ENCODE data around the gene MAD1L1. TPM values are rescaled to one million over a fixed set of nuclear protein-coding genes. Genes with fewer than 3 reads are reported as not detected.
"Not testable (repeated sequence)": the region's sequence is repeated elsewhere in the genome, so short reads cannot be mapped to it uniquely, and the experiment has no call there.

Gene MAD1L1
- total RNA-seq, 1 donor = 57.9 TPM

DNA sequence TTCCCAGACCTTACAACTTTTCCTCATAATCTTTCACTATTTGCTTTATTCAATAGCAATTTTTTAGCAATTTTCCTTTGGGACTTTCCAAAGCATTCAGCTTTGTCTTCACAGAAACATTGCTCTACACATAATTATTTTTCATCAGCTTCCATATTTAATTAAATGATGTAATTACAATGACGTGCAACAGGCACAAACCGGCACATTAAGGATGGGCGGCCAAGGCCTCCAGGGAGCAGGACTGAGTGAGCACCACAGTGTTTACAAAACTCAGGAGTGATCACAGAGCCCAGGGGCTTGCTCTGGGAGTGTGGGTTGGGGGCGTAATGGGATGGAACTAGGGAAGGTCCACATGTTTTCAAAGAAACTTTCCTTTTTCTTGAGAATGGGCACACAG, 69.8 kb downstream of the MAD1L1 start:
- no peak for DNase-seq (ENCODE audit: low read depth in 2 of 3, low spot score in 2 of 3)

DNA sequence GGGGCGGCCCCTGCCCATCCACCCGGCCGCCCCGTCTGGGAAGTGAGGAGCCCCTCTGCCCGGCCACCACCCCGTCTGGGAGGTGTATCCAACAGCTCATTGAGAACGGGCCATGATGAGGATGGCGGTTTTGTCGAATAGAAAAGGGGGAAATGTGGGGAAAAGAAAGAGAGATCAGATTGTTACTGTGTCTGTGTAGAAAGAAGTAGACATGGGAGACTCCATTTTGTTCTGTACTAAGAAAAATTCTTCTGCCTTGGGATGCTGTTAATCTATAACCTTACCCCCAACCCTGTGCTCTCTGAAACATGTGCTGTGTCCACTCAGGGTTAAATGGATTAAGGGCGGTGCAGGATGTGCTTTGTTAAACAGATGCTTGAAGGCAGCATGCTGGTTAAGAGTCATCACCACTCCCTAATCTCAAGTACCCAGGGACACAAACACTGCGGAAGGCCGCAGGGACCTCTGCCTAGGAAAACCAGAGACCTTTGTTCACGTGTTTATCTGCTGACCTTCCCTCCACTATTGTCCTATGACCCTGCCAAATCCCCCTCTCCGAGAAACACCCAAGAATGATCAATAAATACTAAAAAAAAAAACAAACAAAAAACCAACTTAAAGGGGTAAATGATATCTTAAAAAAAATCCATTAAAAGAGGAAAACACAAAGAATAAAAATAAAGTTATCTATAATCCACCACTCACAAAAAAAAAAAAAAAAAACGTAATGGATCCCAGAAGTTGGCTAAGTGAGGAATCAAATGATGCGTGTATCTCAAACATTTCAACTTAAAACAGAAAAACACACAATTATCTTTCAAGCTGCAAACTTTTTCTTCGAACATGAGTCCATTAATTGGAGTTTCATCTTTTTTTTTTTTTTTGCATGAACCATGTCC, 70.5 kb downstream of the MAD1L1 start:
- DNase-seq (ENCODE audit: low read depth in 2 of 3, low spot score in 2 of 3) = not testable (repeated sequence)

DNA sequence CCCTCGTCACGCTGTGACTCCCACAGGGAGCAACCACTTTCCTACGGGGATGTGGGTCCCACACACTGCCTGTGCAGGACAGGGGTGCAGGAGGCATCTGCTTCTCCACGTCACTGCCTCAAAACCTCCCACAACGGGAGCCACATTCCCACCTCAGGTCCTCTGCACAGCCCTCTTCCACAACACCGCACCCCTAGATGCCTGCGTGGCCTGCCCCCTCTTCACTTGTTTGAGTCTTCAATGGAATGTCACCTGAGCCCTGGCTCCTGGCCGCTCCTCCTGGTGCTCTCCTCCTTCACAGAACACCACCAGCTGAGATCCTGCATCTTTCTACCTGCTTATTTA, 73.6 kb downstream of the MAD1L1 start:
- DNase-seq (ENCODE audit: low read depth in 2 of 3, low spot score in 2 of 3) = no peak

DNA sequence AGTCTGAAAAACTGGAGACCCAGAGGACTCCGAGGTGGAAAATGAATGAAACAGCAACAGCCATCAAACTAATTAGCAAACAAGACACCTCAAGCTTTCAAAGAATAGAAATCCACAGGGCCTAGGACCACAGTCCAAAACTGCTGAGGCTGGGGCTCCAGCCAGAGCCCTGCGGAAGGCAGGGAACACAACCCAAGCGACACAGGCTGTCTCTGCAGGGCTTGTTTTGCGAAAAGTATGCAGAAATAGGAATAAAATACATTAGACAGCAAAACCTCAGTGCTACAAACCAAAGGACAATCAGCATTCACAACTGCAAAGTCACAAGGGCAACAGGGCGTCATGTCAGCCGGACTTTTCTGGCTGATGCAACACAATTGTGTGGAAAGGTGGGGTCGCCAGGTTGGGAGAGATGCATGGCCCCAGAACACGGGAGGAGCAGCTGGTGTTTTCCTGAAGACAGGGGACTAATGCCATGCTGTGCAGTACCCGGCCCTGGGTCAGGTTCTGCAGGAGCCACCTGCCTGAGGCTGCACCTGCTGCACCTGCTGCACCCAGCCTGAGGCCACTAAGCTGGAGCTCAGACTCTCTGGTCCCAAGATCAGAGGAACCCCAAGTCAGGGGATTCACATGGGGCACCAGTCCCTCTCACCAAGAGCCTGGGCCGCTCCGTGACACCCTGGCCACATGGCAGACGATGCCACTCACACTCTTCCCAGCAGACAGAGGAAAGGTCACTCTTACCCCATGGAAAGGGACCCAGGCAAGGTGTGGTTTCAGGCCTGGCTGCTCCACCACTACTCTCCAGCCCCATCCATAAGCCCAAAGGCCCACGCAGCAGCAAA, 74.2 kb downstream of the MAD1L1 start:
- DNase-seq (ENCODE audit: low read depth in 2 of 3, low spot score in 2 of 3) = no peak

DNA sequence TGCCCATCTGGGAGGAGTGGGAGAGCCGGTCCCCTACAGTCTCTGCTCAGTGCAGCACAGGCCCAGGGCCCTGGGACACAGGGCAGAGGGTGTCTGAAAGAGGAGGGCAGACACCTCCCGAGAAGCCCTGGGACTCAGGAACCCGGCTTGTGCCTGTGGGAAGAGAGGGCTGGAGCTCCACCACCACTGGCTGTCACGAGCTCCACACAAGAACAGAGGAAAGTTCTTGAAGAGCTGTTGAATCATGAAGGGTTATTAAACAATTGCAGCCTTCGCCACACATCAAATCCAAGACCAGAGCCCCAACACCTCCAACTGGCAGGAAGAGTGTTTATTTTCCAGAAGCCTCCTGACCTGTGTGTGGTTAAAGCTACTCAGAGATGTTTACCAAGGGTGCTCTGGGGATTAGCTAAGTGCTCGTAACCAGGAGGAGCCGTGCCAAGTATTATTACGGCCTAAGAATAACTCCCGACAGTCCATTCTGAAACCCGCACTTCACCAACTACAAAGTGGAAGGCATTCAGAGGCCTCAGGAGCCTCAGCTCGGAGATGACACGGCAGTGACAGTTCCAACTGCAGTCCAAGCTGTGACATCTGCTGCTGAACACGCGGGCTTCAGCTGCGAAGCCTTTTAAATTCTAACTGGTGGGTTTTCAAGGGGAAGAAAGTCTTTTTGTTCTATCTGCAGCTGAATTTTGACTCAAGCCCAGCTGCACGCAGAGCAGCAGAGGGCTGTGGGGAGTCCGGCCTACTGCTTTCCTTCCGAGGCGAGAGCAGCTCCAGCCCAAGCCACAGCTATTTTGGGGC, 75.1 kb downstream of the MAD1L1 start:
- DNase-seq (ENCODE audit: low read depth in 2 of 3, low spot score in 2 of 3) = no peak

DNA sequence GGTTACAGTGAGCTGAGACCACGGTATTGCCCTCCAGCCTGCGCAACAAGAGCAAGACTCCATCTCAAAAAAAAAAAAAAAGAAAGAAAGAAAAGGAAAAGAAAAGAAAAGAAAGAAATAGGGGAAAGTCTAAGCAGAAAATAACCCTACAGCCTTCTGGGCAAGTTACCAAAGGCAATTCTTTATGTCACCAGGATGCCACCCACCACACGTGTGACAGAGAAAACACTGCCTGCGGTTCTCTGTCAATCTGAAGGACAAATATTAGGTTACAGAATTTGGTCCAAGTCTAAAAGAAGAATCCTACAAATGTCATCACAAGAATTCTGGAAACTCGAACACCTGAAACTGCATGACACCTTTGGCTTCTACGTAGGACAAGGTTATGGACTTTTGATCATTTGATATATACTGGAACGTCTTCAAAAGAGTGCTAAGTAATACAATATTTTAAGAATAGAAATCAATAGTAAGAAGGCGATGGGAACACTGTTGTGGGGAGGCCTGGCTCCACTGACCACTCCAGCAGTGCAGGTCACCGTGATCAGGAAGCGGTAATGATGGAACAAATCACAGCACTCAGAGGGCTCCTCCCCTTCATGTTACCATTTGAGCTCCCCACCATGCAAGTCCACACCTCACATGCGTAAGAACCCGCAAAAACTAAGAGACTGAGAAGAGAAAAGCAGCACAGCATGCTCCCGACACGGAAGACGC, 75.8 kb downstream of the MAD1L1 start:
- no peak for DNase-seq (ENCODE audit: low read depth in 2 of 3, low spot score in 2 of 3)

DNA sequence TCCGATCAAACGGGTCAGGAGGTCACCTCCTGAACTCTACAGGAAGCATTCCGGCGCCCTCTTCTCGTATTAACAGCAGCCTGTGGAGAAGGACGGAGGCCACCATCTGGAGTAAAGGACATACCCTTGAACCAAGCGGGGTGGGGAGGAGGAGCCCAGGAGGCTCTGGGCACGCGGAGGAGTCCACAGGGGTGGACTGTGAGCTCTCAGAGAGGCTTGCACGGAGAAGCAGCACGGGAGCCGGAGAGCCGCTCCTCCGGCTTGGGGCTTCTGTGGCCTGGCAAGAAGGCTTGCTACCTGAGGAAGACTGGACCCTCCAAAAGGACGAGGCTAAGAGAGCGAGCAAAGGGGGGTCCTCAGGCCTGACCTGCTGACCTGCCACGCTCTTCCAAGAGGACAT, 77.9 kb downstream of the MAD1L1 start:
- no peak for DNase-seq (ENCODE audit: low read depth in 2 of 3, low spot score in 2 of 3)

DNA sequence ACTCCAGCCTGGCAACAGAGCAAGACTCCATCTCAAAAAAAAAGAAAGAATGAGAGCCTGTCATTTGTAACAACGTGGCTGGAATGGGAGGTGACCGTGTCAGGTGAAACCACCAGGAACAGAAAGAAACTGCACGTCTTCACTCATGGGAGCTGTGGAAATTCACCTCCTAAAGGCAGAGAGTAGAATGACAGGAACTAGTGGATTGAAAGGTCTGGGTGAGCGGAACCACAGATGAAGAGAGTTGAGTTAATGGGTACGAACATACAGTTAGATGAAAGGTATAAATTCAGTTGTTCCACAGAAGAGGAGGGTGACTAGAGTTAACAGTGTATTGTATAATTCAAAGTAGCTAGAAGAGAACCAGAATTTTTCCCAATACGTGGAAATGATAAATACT, 78.6 kb downstream of the MAD1L1 start:
- DNase-seq (ENCODE audit: low read depth in 2 of 3, low spot score in 2 of 3) = no peak

DNA sequence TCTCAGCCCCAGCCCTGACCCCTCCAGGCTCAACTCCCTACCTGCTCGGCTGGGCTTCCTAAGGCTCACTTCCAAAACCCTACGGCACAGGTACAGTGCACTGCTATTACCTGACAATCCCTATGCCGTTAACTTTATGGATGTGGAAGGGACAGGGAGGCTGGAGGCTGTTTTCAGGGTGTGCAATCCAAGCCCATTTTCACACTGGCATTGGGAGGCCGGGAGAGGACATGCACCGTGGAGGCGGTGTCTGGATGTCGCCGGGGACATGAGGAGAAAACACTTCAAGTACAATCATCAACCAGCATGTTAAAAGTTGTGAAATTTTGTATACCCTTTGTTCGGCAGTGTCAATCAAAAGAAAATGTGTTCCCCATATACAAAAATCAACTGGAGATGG, 80.1 kb downstream of the MAD1L1 start:
- no peak for DNase-seq (ENCODE audit: low read depth in 2 of 3, low spot score in 2 of 3)

DNA sequence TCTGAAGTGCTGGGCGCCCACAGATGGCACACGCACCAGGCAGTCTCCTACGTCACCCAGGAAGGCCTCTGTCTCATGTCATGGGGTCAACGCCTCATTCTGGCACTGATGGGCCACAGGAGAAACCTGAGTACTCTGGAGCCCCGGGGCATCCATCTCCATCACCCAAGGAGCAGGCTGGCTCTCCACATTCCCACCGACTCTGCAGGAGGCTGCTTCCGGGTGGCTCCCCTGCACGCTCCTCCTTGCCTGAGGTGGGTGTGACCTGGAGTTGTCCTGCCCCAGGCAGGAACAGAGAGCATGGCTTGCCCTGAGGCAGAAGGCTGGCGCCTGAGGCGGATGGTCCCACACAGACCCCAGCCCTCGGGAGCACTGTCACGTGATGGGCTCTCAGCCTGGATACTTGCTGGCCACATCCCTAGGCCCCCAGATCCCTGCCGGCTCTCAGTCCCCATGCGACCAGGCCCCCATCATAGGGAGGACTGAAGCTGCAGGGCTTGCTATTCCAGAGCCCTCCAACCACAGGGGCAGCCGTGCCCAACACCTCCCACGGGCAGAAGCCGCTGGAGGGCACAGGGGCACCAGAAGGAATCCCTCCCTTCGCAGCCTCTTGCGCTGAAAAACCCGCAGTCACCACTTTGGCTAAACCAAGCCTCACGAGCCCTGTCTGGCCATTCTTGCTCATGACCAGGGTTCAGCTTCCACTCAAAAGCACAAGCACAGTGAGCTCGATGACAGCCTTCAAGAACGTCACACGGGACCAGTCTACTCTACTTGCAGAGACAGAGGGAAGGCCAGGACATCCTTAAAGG, 80.7 kb downstream of the MAD1L1 start:
- DNase-seq (ENCODE audit: low read depth in 2 of 3, low spot score in 2 of 3) = no peak

DNA sequence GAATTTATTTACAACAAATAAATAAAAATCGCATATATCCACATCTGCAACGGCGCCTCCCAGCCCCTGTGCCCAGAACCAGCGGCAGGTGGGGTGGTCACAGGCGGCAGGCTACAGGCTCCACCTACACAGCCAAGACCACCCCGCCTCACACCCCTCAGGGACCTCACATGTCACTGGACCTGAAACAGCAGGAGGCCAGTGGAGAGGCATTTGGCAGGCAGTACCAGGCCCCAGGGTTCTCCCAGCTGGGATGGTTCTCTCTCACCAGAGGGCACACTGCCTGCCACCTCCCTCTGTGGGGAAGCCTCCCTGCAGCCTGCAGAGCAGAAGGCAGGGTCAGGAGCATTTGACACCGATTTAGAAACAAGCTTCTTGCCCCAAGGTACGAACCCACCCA, 81.5 kb downstream of the MAD1L1 start:
- no peak for DNase-seq (ENCODE audit: low read depth in 2 of 3, low spot score in 2 of 3)

DNA sequence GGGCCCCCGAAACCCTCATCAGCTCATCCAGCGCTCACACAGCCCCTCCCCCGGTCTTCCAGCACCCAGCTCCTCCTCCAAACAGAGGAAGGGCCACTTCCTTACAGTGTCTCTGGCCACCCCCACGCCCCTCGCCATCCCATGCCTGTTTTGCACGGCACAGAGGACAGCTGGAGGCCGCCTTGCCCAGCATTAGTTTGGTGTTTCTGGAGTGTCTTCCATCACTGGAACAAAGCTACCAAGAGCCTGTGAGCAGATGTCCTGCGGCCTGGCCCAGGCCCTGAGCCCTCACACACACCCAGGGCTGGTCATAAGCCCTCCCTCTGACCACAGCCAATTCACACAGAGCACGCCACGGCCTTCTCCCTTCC, 82.3 kb downstream of the MAD1L1 start:
- no peak for DNase-seq (ENCODE audit: low read depth in 2 of 3, low spot score in 2 of 3)

DNA sequence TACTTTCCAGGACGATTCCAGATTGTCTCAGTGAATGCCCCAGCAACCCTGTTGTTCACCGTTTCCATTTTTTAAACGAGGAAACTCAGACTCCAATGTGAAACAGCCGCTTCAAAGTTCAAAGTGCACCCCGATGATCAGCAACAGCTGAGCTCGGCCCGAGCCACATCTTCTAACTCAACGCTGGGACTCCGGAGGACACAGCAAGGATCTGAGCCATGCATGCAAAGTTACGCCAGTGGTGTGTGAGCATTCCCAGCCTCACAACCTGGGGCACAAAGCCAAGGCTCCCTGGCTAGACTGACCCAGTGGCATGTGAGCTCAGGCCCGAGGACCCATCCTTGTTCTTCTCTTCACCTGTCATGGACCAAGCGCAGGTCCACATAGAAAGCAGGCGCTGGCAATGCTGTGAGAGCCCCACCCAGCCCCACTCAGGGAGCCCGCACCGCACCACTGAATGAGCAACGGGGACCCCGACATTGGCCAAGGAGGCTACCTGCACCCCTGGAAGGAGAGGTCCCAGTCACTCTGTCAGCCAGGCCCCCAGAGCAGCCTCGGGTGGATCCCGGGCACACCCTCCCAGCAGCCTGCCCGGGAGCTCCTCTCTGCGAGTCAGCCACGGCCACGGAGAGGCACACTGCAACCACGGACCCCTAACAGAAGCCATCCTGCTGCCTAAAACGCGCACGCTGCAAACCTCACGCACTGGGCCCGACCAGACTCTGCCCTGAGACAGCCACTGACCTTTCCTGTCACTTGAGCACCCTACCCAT, 82.9 kb downstream of the MAD1L1 start:
- DNase-seq (ENCODE audit: low read depth in 2 of 3, low spot score in 2 of 3) = no peak

DNA sequence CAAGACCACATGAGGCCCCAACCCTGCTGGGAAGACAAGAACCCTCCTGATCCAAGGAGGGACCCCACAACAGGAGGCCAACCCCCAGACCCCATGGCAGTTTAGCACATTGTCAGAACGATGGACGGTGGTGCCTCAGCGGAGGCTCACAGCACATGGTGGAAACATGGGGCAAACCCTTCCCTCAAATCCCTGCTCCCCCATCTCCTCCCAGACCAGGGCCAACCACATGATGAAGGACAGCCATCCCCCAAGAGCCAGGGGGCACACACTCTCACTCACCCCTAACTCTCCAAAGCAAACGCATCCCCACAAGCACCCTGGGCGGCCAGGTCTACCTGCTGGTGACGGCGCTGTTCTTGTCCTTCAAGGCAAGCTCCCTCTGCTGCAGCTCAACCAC, 83.9 kb downstream of the MAD1L1 start:
- DNase-seq (ENCODE audit: low read depth in 2 of 3, low spot score in 2 of 3) = no peak

DNA sequence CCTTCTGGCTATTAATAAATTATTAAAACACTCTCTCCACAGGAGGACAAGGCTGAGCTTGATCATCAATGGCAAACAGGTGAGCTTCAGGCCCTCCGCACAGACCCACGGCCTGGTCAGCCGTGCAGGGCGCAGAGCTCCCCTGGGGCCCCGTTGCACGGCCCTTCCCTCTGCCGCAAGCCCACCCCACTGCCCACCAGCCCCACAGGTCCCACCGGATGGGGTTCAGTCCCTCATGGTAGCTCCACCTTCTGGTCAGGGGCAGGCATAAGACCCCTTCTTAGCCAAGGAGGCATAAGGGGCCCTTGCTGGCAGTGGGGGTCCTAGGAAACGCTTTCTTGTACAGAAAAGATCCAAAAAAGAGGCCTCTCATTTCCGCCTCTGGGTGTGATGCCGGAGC, 84.6 kb downstream of the MAD1L1 start:
- DNase-seq (ENCODE audit: low read depth in 2 of 3, low spot score in 2 of 3) = no peak

DNA sequence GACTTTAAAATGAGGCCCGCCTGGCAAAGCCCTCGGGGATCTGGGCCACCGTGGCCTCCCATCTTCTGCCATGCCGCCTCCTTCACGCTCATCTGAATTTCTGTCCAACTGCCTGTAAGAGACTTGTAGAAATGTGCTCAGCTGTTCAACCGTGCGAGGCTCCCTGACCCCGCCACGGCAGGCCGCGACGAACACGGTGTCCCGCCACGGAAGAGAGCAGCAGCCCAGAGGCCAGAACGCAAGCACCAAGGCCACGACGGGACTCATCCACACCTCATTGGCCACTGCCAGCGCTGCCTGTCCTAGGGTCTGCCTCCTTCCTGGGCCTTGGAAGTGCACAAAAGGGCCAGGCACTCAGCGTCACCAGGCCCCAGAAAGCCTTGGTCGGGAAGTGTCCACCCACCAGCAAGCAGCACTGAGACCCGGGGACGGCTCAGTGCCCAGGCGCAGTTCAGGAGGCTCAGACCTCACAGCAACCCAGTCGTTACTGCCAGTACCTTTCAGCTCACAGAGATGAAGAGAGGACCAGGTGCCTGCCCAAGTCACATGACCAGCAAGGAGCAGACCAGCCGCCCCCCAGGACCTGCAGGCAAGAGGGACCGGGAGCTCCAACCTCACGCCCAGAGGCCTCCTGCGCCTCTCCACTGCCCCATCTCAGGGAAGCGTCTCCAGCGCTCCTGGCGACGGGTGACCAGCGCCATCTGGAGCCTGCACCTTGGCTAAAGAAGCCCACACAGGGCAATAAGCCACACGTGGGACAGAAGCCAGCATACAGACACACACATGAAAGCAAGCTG, 85.9 kb downstream of the MAD1L1 start:
- no peak for DNase-seq (ENCODE audit: low read depth in 2 of 3, low spot score in 2 of 3)

DNA sequence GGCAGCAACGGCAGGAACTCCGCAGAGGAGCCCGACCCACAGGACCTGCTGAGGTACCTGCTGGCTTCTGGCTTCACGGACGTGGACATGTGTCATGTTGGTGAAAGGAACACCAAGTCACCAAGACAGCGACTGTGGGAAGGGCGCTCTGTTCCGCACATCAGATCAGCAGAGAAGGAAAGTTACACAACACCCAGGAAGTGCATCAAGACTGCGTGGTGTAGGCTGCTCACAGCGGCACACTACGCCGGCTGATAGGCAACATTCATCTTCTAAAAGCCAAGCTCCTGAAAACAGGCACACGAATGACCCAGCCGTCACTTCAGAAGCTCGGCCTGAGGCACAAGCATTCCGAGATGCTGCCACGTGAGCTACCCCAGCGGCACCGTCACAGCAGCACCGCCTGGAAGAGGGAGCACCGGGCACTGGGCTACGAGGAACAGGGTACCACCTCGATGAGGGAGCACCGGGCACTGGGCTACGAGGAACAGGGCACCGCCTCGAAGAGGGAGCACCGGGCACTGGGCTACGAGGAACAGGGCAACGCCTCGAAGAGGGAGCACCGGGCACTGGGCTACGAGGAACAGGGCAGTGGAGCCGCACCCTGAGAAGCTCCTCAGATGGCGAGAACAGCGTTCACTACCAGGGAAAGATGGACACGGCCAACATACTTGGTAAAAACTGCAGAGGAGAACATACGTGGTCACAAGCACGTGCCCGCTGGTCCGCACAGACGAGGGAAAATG, 86.7 kb downstream of the MAD1L1 start:
- DNase-seq (ENCODE audit: low read depth in 2 of 3, low spot score in 2 of 3) = no peak

All from hematopoietic multipotent progenitor cell (in vitro differentiated cells).